ENCODE results near the gene GPC4. TPM values are rescaled to one million over a fixed set of nuclear protein-coding genes. Genes with fewer than 3 reads are reported as not detected.

The GPC4 gene
- total and polyA plus RNA-seq, 2 experiments from 2014 or later: 124 to 183 TPM

DNA sequence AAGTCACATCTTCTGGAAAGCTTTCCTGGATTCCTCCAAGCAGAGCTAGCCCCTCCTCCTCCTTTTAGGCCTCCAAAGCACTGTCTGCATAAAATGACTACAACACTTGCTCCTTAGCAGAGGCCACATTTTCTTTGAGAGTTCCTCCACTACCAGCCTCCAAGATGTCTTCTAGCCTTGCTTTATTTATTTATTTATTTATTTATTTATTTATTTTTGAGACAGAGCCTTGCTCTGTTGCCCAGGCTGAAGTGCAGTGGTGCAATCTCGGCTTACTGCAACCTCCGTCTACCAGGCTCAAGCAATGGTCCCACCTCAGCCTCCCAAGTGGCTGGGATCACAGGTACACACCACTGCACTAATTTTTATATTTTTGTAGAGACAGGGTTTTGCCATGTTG, 4.6 kb upstream of the GPC4 start:
- DNase-seq (ENCODE audit: low spot score) (no peak), ATAC-seq (no peak)
- peaks cover 16% of the 10 kb centered on the region for H3K4me1 ChIP-seq (ENCODE audit: insufficient read depth)
- H3K4me3 ChIP-seq: no peak overlapping the region
- no peaks in the 10 kb centered on the region for H3K36me3 ChIP-seq (ENCODE audit: insufficient read depth)
- H3K9me2 ChIP-seq (ENCODE audit: insufficient read depth): no peaks in the 10 kb centered on the region
- no peak overlapping the region for H3K27ac ChIP-seq (ENCODE audit: low read depth)
- Mint-ChIP-seq H3K27me3 (ENCODE audit: insufficient read depth, low read depth, poor library complexity) (peaks cover 12% of the 10 kb centered on the region), H3K4me3 (no peak overlapping the region; the same call in 2 of the 3 replicates), H3K9me3 (no peaks in the 10 kb centered on the region), H3K36me3 (ENCODE audit: low read depth) (no peaks in the 10 kb centered on the region), H3K4me1 (peaks cover 31% of the 10 kb centered on the region), H3K27ac (no peak overlapping the region)
- TF ChIP-seq NANOG (IDR thresholded peaks at IDR 0.05; ENCODE audit: borderline replicate concordance) (no peak), STAT1 (IDR thresholded peaks at IDR 0.05; ENCODE audit: unreplicated experiment) (no peak)
- TF ChIP-seq, protein P1, sequence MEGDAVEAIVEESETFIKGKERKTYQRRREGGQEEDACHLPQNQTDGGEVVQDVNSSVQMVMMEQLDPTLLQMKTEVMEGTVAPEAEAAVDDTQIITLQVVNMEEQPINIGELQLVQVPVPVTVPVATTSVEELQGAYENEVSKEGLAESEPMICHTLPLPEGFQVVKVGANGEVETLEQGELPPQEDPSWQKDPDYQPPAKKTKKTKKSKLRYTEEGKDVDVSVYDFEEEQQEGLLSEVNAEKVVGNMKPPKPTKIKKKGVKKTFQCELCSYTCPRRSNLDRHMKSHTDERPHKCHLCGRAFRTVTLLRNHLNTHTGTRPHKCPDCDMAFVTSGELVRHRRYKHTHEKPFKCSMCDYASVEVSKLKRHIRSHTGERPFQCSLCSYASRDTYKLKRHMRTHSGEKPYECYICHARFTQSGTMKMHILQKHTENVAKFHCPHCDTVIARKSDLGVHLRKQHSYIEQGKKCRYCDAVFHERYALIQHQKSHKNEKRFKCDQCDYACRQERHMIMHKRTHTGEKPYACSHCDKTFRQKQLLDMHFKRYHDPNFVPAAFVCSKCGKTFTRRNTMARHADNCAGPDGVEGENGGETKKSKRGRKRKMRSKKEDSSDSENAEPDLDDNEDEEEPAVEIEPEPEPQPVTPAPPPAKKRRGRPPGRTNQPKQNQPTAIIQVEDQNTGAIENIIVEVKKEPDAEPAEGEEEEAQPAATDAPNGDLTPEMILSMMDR (conservative IDR thresholded peaks at IDR 0.05; ENCODE audit: low read depth in 2 of 2): no peak
- no peak overlapping the region for H3K4me2 ChIP-seq
- no peaks in the 10 kb centered on the region for H4K20me1 ChIP-seq (replicated peaks; ENCODE audit: insufficient read depth)
- H3K27me3 ChIP-seq (ENCODE audit: insufficient read depth): no peaks in the 10 kb centered on the region
- peaks cover 2% of the 10 kb centered on the region for H3K79me2 ChIP-seq (replicated peaks; ENCODE audit: insufficient read depth)
- no peak overlapping the region for H2AFZ ChIP-seq
- no peaks in the 10 kb centered on the region for H3F3A ChIP-seq (replicated peaks; ENCODE audit: low read depth)

DNA sequence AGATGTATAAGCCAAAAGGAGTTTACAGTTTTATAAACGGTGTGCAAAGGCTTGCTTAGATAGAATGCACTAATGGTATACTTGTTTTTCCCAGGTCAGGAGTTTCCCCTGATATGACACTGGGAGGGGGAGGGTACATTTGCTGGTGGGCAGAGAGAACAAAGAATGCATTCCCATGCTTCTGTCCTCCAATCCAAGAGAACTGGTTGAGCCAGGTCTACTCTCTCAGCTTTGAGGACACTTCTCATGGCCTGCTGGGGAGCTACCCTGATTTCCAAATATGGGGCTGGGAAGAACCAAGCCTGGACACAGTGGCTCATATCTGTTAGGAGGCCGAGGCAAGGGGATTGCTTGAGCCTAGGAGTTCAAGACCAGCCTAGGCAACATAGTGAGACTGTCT, 3.3 kb upstream of the GPC4 start:
- ATAC-seq: no peak
- TF ChIP-seq EZH2phosphoT487 (IDR thresholded peaks at IDR 0.05; ENCODE audit: unreplicated experiment) (no peak), JUNB (IDR thresholded peaks at IDR 0.05; ENCODE audit: unreplicated experiment) (no peak), POLR2AphosphoS5 (IDR thresholded peaks at IDR 0.05; ENCODE audit: low read depth) (no peak), NANOG (IDR thresholded peaks at IDR 0.05; ENCODE audit: borderline replicate concordance) (no peak), EZH2 (IDR thresholded peaks at IDR 0.05; ENCODE audit: low read depth, unreplicated experiment) (no peak), CREB1 (CRISPR knock-in tag; IDR thresholded peaks at IDR 0.05; ENCODE audit: low read depth) (no peak), ZNF331 (CRISPR knock-in tag; IDR thresholded peaks at IDR 0.05; ENCODE audit: low read depth) (no peak), ZNF114 (CRISPR knock-in tag; IDR thresholded peaks at IDR 0.05) (no peak)
- TF ChIP-seq, protein P1 (conservative IDR thresholded peaks at IDR 0.05; ENCODE audit: low read depth in 2 of 2): no peak
- TF ChIP-seq, protein P2, sequence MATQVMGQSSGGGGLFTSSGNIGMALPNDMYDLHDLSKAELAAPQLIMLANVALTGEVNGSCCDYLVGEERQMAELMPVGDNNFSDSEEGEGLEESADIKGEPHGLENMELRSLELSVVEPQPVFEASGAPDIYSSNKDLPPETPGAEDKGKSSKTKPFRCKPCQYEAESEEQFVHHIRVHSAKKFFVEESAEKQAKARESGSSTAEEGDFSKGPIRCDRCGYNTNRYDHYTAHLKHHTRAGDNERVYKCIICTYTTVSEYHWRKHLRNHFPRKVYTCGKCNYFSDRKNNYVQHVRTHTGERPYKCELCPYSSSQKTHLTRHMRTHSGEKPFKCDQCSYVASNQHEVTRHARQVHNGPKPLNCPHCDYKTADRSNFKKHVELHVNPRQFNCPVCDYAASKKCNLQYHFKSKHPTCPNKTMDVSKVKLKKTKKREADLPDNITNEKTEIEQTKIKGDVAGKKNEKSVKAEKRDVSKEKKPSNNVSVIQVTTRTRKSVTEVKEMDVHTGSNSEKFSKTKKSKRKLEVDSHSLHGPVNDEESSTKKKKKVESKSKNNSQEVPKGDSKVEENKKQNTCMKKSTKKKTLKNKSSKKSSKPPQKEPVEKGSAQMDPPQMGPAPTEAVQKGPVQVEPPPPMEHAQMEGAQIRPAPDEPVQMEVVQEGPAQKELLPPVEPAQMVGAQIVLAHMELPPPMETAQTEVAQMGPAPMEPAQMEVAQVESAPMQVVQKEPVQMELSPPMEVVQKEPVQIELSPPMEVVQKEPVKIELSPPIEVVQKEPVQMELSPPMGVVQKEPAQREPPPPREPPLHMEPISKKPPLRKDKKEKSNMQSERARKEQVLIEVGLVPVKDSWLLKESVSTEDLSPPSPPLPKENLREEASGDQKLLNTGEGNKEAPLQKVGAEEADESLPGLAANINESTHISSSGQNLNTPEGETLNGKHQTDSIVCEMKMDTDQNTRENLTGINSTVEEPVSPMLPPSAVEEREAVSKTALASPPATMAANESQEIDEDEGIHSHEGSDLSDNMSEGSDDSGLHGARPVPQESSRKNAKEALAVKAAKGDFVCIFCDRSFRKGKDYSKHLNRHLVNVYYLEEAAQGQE (IDR thresholded peaks at IDR 0.05; ENCODE audit: unreplicated experiment): no peak
- TF ChIP-seq, protein P3, sequence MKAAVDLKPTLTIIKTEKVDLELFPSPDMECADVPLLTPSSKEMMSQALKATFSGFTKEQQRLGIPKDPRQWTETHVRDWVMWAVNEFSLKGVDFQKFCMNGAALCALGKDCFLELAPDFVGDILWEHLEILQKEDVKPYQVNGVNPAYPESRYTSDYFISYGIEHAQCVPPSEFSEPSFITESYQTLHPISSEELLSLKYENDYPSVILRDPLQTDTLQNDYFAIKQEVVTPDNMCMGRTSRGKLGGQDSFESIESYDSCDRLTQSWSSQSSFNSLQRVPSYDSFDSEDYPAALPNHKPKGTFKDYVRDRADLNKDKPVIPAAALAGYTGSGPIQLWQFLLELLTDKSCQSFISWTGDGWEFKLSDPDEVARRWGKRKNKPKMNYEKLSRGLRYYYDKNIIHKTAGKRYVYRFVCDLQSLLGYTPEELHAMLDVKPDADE (IDR thresholded peaks at IDR 0.05): no peak

More for the DNA sequence above, 3.3 kb upstream of the GPC4 start:
- Mint-ChIP-seq H3K4me3 (no peak overlapping the region), H3K36me3 (ENCODE audit: low read depth) (peaks cover 4% of the 10 kb centered on the region; the same call in 1 of the 3 replicates), H3K27ac (no peak overlapping the region), H3K9me3 (no peaks in the 10 kb centered on the region), H3K27me3 (ENCODE audit: insufficient read depth, low read depth, poor library complexity) (peaks cover 12% of the 10 kb centered on the region), H3K4me1 (peaks cover 27% of the 10 kb centered on the region)
- no peaks in the 10 kb centered on the region for H3K9me2 ChIP-seq (ENCODE audit: insufficient read depth)
- H3K4me1 ChIP-seq (ENCODE audit: insufficient read depth): peaks cover 12% of the 10 kb centered on the region
- DNase-seq (ENCODE audit: low spot score): no peak
- H2AFZ ChIP-seq: no peak overlapping the region
- no peaks in the 10 kb centered on the region for H3F3A ChIP-seq (replicated peaks; ENCODE audit: low read depth)
- no peak overlapping the region for H3K27ac ChIP-seq (ENCODE audit: low read depth)
- no peak overlapping the region for H3K4me2 ChIP-seq
- no peaks in the 10 kb centered on the region for H4K20me1 ChIP-seq (replicated peaks; ENCODE audit: insufficient read depth)
- no peak overlapping the region for H3K4me3 ChIP-seq
- no peaks in the 10 kb centered on the region for H3K36me3 ChIP-seq (ENCODE audit: insufficient read depth)
- peaks cover 15% of the 10 kb centered on the region for H3K79me2 ChIP-seq (replicated peaks; ENCODE audit: insufficient read depth)
- H3K27me3 ChIP-seq (ENCODE audit: insufficient read depth): no peaks in the 10 kb centered on the region

Measured in GM23338 (cell line).